Measurements from ENCODE around the gene KMT2C. TPM values are rescaled to one million over a fixed set of nuclear protein-coding genes. Genes with fewer than 3 reads are reported as not detected.
"Not testable (repeated sequence)": the region's sequence is repeated elsewhere in the genome, so short reads cannot be mapped to it uniquely, and the experiment has no call there.

The KMT2C gene
- total RNA-seq, 1 donor from 2014 or later = 71.8 TPM

- no peak overlapping the region for H3K4me3 Mint-ChIP-seq (ENCODE audit: unreplicated experiment)
- H3K27me3 Mint-ChIP-seq (ENCODE audit: unreplicated experiment) = no peaks in the 10 kb centered on the region
- H3K36me3 Mint-ChIP-seq (ENCODE audit: unreplicated experiment) = peaks cover 2% of the 10 kb centered on the region
- no peaks in the 10 kb centered on the region for H3K9me3 Mint-ChIP-seq (ENCODE audit: unreplicated experiment)
- peaks cover 24% of the 10 kb centered on the region for H3K4me1 Mint-ChIP-seq (ENCODE audit: unreplicated experiment)
- no peak for DNase-seq (ENCODE audit: extremely low spot score, unreplicated experiment)
- peak overlapping the region; percentile 19 for H3K27ac Mint-ChIP-seq (ENCODE audit: unreplicated experiment)
- no peak for TF ChIP-seq CTCF (IDR thresholded peaks at IDR 0.05)
Observed at GRCh38 chr7:152313217-152313616, 122.6 kb downstream of the KMT2C start.

- no peak for DNase-seq (ENCODE audit: extremely low spot score, unreplicated experiment)
- peaks cover 24% of the 10 kb centered on the region for H3K4me1 Mint-ChIP-seq (ENCODE audit: unreplicated experiment)
- no peaks in the 10 kb centered on the region for H3K27me3 Mint-ChIP-seq (ENCODE audit: unreplicated experiment)
- no peak overlapping the region for H3K4me3 Mint-ChIP-seq (ENCODE audit: unreplicated experiment)
- TF ChIP-seq CTCF (IDR thresholded peaks at IDR 0.05) = no peak
- H3K36me3 Mint-ChIP-seq (ENCODE audit: unreplicated experiment) = peaks cover 4% of the 10 kb centered on the region
- no peaks in the 10 kb centered on the region for H3K9me3 Mint-ChIP-seq (ENCODE audit: unreplicated experiment)
- peak overlapping the region; percentile 53 for H3K27ac Mint-ChIP-seq (ENCODE audit: unreplicated experiment)
Observed at GRCh38 chr7:152312316-152312715, 123.5 kb downstream of the KMT2C start.

GRCh38 chr7:152307902-152308301, 127.9 kb downstream of the KMT2C start:
- no peak for DNase-seq (ENCODE audit: extremely low spot score, unreplicated experiment)
- Mint-ChIP-seq H3K27ac (ENCODE audit: unreplicated experiment) (no peak overlapping the region), H3K27me3 (ENCODE audit: unreplicated experiment) (no peaks in the 10 kb centered on the region), H3K36me3 (ENCODE audit: unreplicated experiment) (peaks cover 20% of the 10 kb centered on the region), H3K9me3 (ENCODE audit: unreplicated experiment) (no peaks in the 10 kb centered on the region), H3K4me1 (ENCODE audit: unreplicated experiment) (peaks cover 13% of the 10 kb centered on the region), H3K4me3 (ENCODE audit: unreplicated experiment) (no peak overlapping the region)
- no peak for TF ChIP-seq CTCF (IDR thresholded peaks at IDR 0.05)

- not testable (repeated sequence) for H3K4me3 Mint-ChIP-seq (ENCODE audit: unreplicated experiment); H3K27ac Mint-ChIP-seq (ENCODE audit: unreplicated experiment); H3K27me3 Mint-ChIP-seq (ENCODE audit: unreplicated experiment); H3K4me1 Mint-ChIP-seq (ENCODE audit: unreplicated experiment); H3K9me3 Mint-ChIP-seq (ENCODE audit: unreplicated experiment); DNase-seq (ENCODE audit: extremely low spot score, unreplicated experiment)
- H3K36me3 Mint-ChIP-seq (ENCODE audit: unreplicated experiment) = peaks cover 31% of the 10 kb centered on the region
Observed at GRCh38 chr7:152299542-152300143, 136.2 kb downstream of the KMT2C start.

- Mint-ChIP-seq H3K27ac (ENCODE audit: unreplicated experiment) (peak overlapping the region; percentile 23), H3K9me3 (ENCODE audit: unreplicated experiment) (peaks cover 5% of the 10 kb centered on the region), H3K36me3 (ENCODE audit: unreplicated experiment) (peaks cover 34% of the 10 kb centered on the region), H3K27me3 (ENCODE audit: unreplicated experiment) (no peaks in the 10 kb centered on the region), H3K4me1 (ENCODE audit: unreplicated experiment) (peaks cover 9% of the 10 kb centered on the region), H3K4me3 (ENCODE audit: unreplicated experiment) (no peak overlapping the region)
- no peak for DNase-seq (ENCODE audit: extremely low spot score, unreplicated experiment)
- no peak for TF ChIP-seq CTCF (IDR thresholded peaks at IDR 0.05)
Observed at GRCh38 chr7:152292897-152293296, 142.9 kb downstream of the KMT2C start.

GRCh38 chr7:152286972-152287371, 148.8 kb downstream of the KMT2C start:
- H3K9me3 Mint-ChIP-seq (ENCODE audit: unreplicated experiment); H3K4me3 Mint-ChIP-seq (ENCODE audit: unreplicated experiment); H3K4me1 Mint-ChIP-seq (ENCODE audit: unreplicated experiment); DNase-seq (ENCODE audit: extremely low spot score, unreplicated experiment); H3K27ac Mint-ChIP-seq (ENCODE audit: unreplicated experiment); H3K27me3 Mint-ChIP-seq (ENCODE audit: unreplicated experiment): not testable (repeated sequence)
- H3K36me3 Mint-ChIP-seq (ENCODE audit: unreplicated experiment) = peaks cover 21% of the 10 kb centered on the region

GRCh38 chr7:152286219-152286618, 149.6 kb downstream of the KMT2C start:
- H3K4me3 Mint-ChIP-seq (ENCODE audit: unreplicated experiment) = not testable (repeated sequence)

GRCh38 chr7:152284998-152285397, 150.8 kb downstream of the KMT2C start:
- not testable (repeated sequence) for H3K27me3 Mint-ChIP-seq (ENCODE audit: unreplicated experiment); DNase-seq (ENCODE audit: extremely low spot score, unreplicated experiment); H3K4me1 Mint-ChIP-seq (ENCODE audit: unreplicated experiment); H3K27ac Mint-ChIP-seq (ENCODE audit: unreplicated experiment); H3K9me3 Mint-ChIP-seq (ENCODE audit: unreplicated experiment); H3K4me3 Mint-ChIP-seq (ENCODE audit: unreplicated experiment)
- peaks cover 17% of the 10 kb centered on the region for H3K36me3 Mint-ChIP-seq (ENCODE audit: unreplicated experiment)

More at GRCh38 chr7:152286219-152286618, 149.6 kb downstream of the KMT2C start:
- not testable (repeated sequence) for H3K4me1 Mint-ChIP-seq (ENCODE audit: unreplicated experiment); H3K9me3 Mint-ChIP-seq (ENCODE audit: unreplicated experiment); H3K27me3 Mint-ChIP-seq (ENCODE audit: unreplicated experiment); H3K27ac Mint-ChIP-seq (ENCODE audit: unreplicated experiment); DNase-seq (ENCODE audit: extremely low spot score, unreplicated experiment)
- peaks cover 22% of the 10 kb centered on the region for H3K36me3 Mint-ChIP-seq (ENCODE audit: unreplicated experiment)

- H3K27me3 Mint-ChIP-seq (ENCODE audit: unreplicated experiment); H3K27ac Mint-ChIP-seq (ENCODE audit: unreplicated experiment); H3K9me3 Mint-ChIP-seq (ENCODE audit: unreplicated experiment); H3K4me1 Mint-ChIP-seq (ENCODE audit: unreplicated experiment); DNase-seq (ENCODE audit: extremely low spot score, unreplicated experiment); H3K4me3 Mint-ChIP-seq (ENCODE audit: unreplicated experiment): not testable (repeated sequence)
- peaks cover 17% of the 10 kb centered on the region for H3K36me3 Mint-ChIP-seq (ENCODE audit: unreplicated experiment)
Observed at GRCh38 chr7:152277687-152278086, 158.1 kb downstream of the KMT2C start.
